GM12874 (cell line): ENCODE data around the gene BORCS5.

Experiments used
- CTCF ChIP-seq: IDR thresholded peaks from 2 replicates; pipeline ENCODE4 v1.5.1; 2011; ENCODE audit warnings: low read depth, mild to moderate bottlenecking, control low read depth, low read length, moderate library complexity; ENCODE audit not compliant: insufficient read depth

Gene BORCS5

GRCh38 chr12:12488296-12488695, 131.4 kb downstream of the BORCS5 start:
- no peak for TF ChIP-seq CTCF

GRCh38 chr12:12488823-12489550, 132.1 kb downstream of the BORCS5 start:
- no peak for TF ChIP-seq CTCF

- TF ChIP-seq CTCF, result no peak
Measured at GRCh38 chr12:12491606-12492005, 134.7 kb downstream of the BORCS5 start.

GRCh38 chr12:12492547-12492946, 135.7 kb downstream of the BORCS5 start:
- TF ChIP-seq CTCF, result no peak

GRCh38 chr12:12495536-12495935, 138.7 kb downstream of the BORCS5 start:
- TF ChIP-seq CTCF, result no peak

- no peak for TF ChIP-seq CTCF
Measured at GRCh38 chr12:12498210-12498609, 141.3 kb downstream of the BORCS5 start.

- TF ChIP-seq CTCF, result no peak
Measured at GRCh38 chr12:12499909-12500604, 143.2 kb downstream of the BORCS5 start.
